Keratinocyte (primary cell): ENCODE measurements around the gene SYNE1. TPM values are rescaled to one million over a fixed set of nuclear protein-coding genes. Genes with fewer than 3 reads are reported as not detected.

Experiments used
- DNase-seq: peaks from one replicate; pipeline ENCODE4 v3.0.0-alpha.2; 2011; ENCODE audit warnings: low read depth, missing footprints, low spot score
- FAIRE-seq: peaks from 2 replicates; lab custom pipeline; 2011; peaks lifted over from hg19 to GRCh38; lab: Jason Lieb, UNC
- H2AFZ ChIP-seq: 2 replicates; pipeline ENCODE4 v1.6.0; 2012; ENCODE audit warnings: low read length, control low read depth, inconsistent platforms; ENCODE audit not compliant: control insufficient read depth
- H3K27ac ChIP-seq: 2 replicates; pipeline ENCODE4 v1.5.1; 2011; ENCODE audit warnings: low read length; ENCODE audit not compliant: control insufficient read depth, insufficient read depth
- H3K27me3 ChIP-seq: 3 replicates; pipeline ENCODE4 v1.6.0; 2011; ENCODE audit warnings: low read length; ENCODE audit not compliant: control insufficient read depth, insufficient read depth; ENCODE audit errors: extremely low read depth
- H3K36me3 ChIP-seq, 2 experiments: 2 replicates in 1 of 2; 3 replicates in 1 of 2; pipeline ENCODE4 v1.5.1; 2011; ENCODE audit warnings: low read length in 2 of 2, mild to moderate bottlenecking in 1 of 2; ENCODE audit not compliant: control insufficient read depth in 2 of 2, insufficient read depth in 2 of 2; ENCODE audit errors: extremely low read depth in 1 of 2
- H3K4me1 ChIP-seq: 3 replicates; pipeline ENCODE4 v1.5.1; 2011; ENCODE audit warnings: low read length; ENCODE audit not compliant: control insufficient read depth, insufficient read depth; ENCODE audit errors: extremely low read depth
- H3K4me2 ChIP-seq: 3 replicates; pipeline ENCODE4 v1.6.0; 2011; ENCODE audit warnings: low read depth, low read length; ENCODE audit not compliant: control insufficient read depth, insufficient read depth; ENCODE audit errors: extremely low read depth
- H3K4me3 ChIP-seq, 3 experiments: fragments of 200-600 bp in 1 of 3; sonication (generic) in 1 of 3; 2 replicates in 2 of 3; 3 replicates in 1 of 3; pipeline ENCODE4 v1.5.1; 2011 to 2016; ENCODE audit warnings: low read length in 3 of 3, mild to moderate bottlenecking in 3 of 3, control low read depth in 2 of 3, inconsistent platforms in 1 of 3, low read depth in 1 of 3, mixed read lengths in 1 of 3, mixed run types in 1 of 3, moderate library complexity in 1 of 3; ENCODE audit not compliant: control insufficient read depth in 2 of 3, insufficient read depth in 2 of 3; ENCODE audit errors: extremely low read depth in 1 of 3
- H3K79me2 ChIP-seq: 2 replicates; pipeline ENCODE4 v1.6.0; 2012; ENCODE audit warnings: low read length; ENCODE audit not compliant: control insufficient read depth, insufficient read depth
- H3K9ac ChIP-seq: 3 replicates; pipeline ENCODE4 v1.6.0; 2011; ENCODE audit warnings: low read length; ENCODE audit not compliant: control insufficient read depth, insufficient read depth; ENCODE audit errors: extremely low read depth
- H3K9me1 ChIP-seq: 3 replicates; pipeline ENCODE4 v1.6.0; 2011; ENCODE audit warnings: low read length; ENCODE audit not compliant: control insufficient read depth, insufficient read depth; ENCODE audit errors: extremely low read depth
- H3K9me3 ChIP-seq: 2 replicates; pipeline ENCODE4 v1.5.1; 2012; ENCODE audit warnings: low read depth, low read length; ENCODE audit not compliant: control insufficient read depth
- H4K20me1 ChIP-seq: 3 replicates; pipeline ENCODE4 v1.6.0; 2011; ENCODE audit warnings: low read length; ENCODE audit not compliant: control insufficient read depth, insufficient read depth; ENCODE audit errors: extremely low read depth
- EZH2 ChIP-seq: IDR thresholded peaks from one replicate; pipeline ENCODE4 v1.6.1; 2012; ENCODE audit warnings: inconsistent platforms, mild to moderate bottlenecking, low read length, moderate library complexity
- dilution Hi-C: fragments of 300-500 bp; cut with MboI; formaldehyde crosslinking; loops from one replicate; pipeline ENCODE4 v1.7.0; 2020; ENCODE audit warnings: low sequenced_read_pairs; ENCODE audit not compliant: extremely low pct_ligation_motif_present
- polyA plus RNA-seq, 5 experiments: library from polyadenylated mRNA; depleted of rRNA in 3 of 5; stranded (reverse) in 3 of 5; stranded (forward) in 1 of 5; unstranded in 1 of 5; fragments of >200 nt; gene quantifications; 1 replicate in 1 of 5; 2 replicates in 3 of 5; 3 replicates in 1 of 5; pipeline versions ENCODE4 v1.2.1 to v1.2.3, GENCODE V29; 2011 to 2012; ENCODE audit warnings: missing spikeins in 2 of 5, low read depth in 1 of 5, low replicate concordance in 1 of 5
- TF ChIP-seq, protein P1 (sequence below), 3 experiments: IDR thresholded peaks in 1 of 3; conservative IDR thresholded peaks in 1 of 3; optimal IDR thresholded peaks in 1 of 3; 2 replicates in 2 of 3; 3 replicates in 1 of 3; pipeline versions ENCODE3 to v1.5.1; 2011; ENCODE audit warnings: low read length in 3 of 3, mild to moderate bottlenecking in 3 of 3, moderate library complexity in 2 of 3, control low read depth in 1 of 3, inconsistent platforms in 1 of 3; ENCODE audit not compliant: insufficient read depth in 2 of 3; ENCODE audit errors: extremely low read depth in 1 of 3

Gene SYNE1
- polyA plus RNA-seq, 1 donor (not counting 4 experiments of a cell fraction or from before 2014, with no cell fraction given) = 4.0 TPM

DNA sequence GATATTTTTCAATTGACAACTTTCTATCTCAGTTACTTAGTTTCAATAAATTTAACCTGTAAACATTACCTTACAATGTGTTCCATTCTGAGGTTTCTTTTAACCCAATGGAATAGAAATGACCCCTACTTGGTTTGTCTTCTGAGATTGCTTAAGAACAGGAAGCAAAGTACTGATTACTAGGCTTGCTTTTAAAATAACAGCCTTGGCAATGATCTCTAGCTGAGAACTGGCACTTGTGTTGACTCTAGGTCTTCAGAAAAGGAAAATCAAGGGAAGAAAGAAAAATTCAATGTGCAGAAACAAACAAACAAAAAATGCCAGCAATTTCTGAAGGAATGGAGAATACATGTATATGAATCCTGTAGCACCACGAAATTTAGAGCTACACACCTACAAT, 66.1 kb downstream of the SYNE1 start:
- H3K27me3 ChIP-seq = no peaks in the 10 kb centered on the region
- no peak for TF ChIP-seq EZH2
- TF ChIP-seq, protein P1, sequence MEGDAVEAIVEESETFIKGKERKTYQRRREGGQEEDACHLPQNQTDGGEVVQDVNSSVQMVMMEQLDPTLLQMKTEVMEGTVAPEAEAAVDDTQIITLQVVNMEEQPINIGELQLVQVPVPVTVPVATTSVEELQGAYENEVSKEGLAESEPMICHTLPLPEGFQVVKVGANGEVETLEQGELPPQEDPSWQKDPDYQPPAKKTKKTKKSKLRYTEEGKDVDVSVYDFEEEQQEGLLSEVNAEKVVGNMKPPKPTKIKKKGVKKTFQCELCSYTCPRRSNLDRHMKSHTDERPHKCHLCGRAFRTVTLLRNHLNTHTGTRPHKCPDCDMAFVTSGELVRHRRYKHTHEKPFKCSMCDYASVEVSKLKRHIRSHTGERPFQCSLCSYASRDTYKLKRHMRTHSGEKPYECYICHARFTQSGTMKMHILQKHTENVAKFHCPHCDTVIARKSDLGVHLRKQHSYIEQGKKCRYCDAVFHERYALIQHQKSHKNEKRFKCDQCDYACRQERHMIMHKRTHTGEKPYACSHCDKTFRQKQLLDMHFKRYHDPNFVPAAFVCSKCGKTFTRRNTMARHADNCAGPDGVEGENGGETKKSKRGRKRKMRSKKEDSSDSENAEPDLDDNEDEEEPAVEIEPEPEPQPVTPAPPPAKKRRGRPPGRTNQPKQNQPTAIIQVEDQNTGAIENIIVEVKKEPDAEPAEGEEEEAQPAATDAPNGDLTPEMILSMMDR (optimal IDR thresholded peaks at IDR 0.05 in 1 of 3, IDR thresholded peaks at IDR 0.05 in 1 of 3, conservative IDR thresholded peaks at IDR 0.05 in 1 of 3; ENCODE audit: extremely low read depth in 1 of 3, insufficient read depth in 2 of 3, low read length in 3 of 3) = no peak
- H3K4me1 ChIP-seq = peaks cover 21% of the 10 kb centered on the region
- no peaks in the 10 kb centered on the region for H3K9me3 ChIP-seq
- H3K36me3 ChIP-seq = no peaks in the 10 kb centered on the region
- no peak overlapping the region for H2AFZ ChIP-seq
- no peak overlapping the region for H3K27ac ChIP-seq
- H3K4me2 ChIP-seq = no peak overlapping the region
- H3K4me3 ChIP-seq = no peak overlapping the region
- no peaks in the 10 kb centered on the region for H3K9me1 ChIP-seq
- dilution Hi-C loops = no loop called here
- FAIRE-seq = no peak
- no peaks in the 10 kb centered on the region for H3K79me2 ChIP-seq
- no peaks in the 10 kb centered on the region for H4K20me1 ChIP-seq
- DNase-seq = no peak
- no peak overlapping the region for H3K9ac ChIP-seq

DNA sequence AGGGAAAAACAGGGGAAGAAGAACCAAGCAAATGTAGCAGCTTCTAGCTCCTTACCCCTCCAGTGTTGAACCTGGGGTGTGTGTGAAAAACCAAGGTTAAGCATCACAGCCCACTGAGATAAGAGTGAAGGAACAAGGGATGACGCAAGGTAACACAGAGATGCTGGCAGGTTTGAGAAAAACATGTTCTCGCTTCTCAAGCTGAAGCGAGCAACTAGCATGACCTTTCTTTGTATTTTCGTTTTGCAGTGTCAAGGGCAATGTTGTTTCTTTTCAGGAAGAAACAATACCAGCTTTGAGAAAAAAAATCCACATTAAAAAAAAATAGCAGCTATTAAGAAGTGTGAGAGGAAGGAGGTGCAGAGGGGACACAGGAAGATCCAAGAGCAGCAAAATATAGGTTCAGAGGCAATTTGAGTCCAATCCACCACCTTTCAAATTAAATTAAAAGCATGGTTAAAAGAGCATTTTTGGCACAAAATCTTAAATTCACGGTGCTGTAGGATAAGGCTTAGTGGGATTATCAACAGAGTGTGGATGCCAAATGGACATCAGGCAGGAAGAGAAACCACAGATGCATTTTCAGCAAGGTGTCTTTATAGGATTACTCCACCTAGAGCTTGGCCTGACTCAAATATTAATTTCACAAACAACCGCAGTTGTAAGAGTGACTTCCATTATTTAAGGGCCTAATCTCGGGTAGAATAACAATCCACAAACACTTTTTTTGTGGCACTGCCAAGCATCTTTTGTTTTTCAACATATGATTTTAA, 70.9 kb downstream of the SYNE1 start:
- H4K20me1 ChIP-seq = no peaks in the 10 kb centered on the region
- no peaks in the 10 kb centered on the region for H3K4me1 ChIP-seq
- dilution Hi-C loops = no loop called here
- no peak overlapping the region for H3K9ac ChIP-seq
- no peaks in the 10 kb centered on the region for H3K9me3 ChIP-seq
- H2AFZ ChIP-seq = no peak overlapping the region
- no peak for DNase-seq
- H3K36me3 ChIP-seq = no peaks in the 10 kb centered on the region
- H3K79me2 ChIP-seq = no peaks in the 10 kb centered on the region
- FAIRE-seq = no peak
- H3K27ac ChIP-seq = no peak overlapping the region
- no peaks in the 10 kb centered on the region for H3K27me3 ChIP-seq
- no peak for TF ChIP-seq EZH2
- TF ChIP-seq, protein P1 (optimal IDR thresholded peaks at IDR 0.05 in 1 of 3, IDR thresholded peaks at IDR 0.05 in 1 of 3, conservative IDR thresholded peaks at IDR 0.05 in 1 of 3; ENCODE audit: extremely low read depth in 1 of 3, insufficient read depth in 2 of 3, low read length in 3 of 3) = no peak
- no peak overlapping the region for H3K4me2 ChIP-seq
- no peak overlapping the region for H3K4me3 ChIP-seq
- no peaks in the 10 kb centered on the region for H3K9me1 ChIP-seq
